Suprapubic skin (tissue), 4 donors: ENCODE measurements around the gene PRPF38B. TPM values are rescaled to one million over a fixed set of nuclear protein-coding genes. Genes with fewer than 3 reads are reported as not detected.
"Not testable (repeated sequence)": the region's sequence is repeated elsewhere in the genome, so short reads cannot be mapped to it uniquely, and the experiment has no call there.

Source experiments
- DNase-seq, 2 donors: peaks; one replicate each; pipeline ENCODE4 v3.0.0-alpha.2; 2019; ENCODE audit warnings: low spot score in 2 of 2
- H3K27ac ChIP-seq: fragments of 200-600 bp; sonication (generic); one replicate; pipeline ENCODE4 v1.5.1; 2019
- H3K27me3 ChIP-seq: fragments of 200-600 bp; sonication (generic); one replicate; pipeline ENCODE4 v1.5.1; 2019
- H3K36me3 ChIP-seq: fragments of 200-600 bp; sonication (generic); one replicate; pipeline ENCODE4 v1.5.1; 2019
- H3K4me1 ChIP-seq: fragments of 200-600 bp; sonication (generic); one replicate; pipeline ENCODE4 v1.5.1; 2019
- H3K4me3 ChIP-seq: fragments of 200-600 bp; sonication (generic); one replicate; pipeline ENCODE4 v1.5.1; 2019; ENCODE audit warnings: mild to moderate bottlenecking
- H3K9me3 ChIP-seq: fragments of 200-600 bp; sonication (generic); one replicate; pipeline ENCODE4 v1.5.1; 2019
- EP300 ChIP-seq: sonication (generic); formaldehyde crosslinking; IDR thresholded peaks from one replicate; pipeline ENCODE4 v1.6.1; 2017; ENCODE audit warnings: antibody characterized with exemption
- POLR2A ChIP-seq, 2 donors: fragments of 450-650 bp; IDR thresholded peaks; one replicate each; pipeline ENCODE4 v1.6.1; 2017; ENCODE audit warnings: antibody characterized with exemption in 2 of 2, mild to moderate bottlenecking in 2 of 2, moderate library complexity in 2 of 2
- POLR2AphosphoS5 ChIP-seq, 3 donors: sonication (generic); formaldehyde crosslinking; IDR thresholded peaks; one replicate each; pipeline ENCODE4 v1.6.1; 2017; ENCODE audit warnings: antibody characterized with exemption in 3 of 3
- WGBS: methylation state at CpG from one replicate; pipeline ENCODE4 v1.1.5; 2018; 5-methylcytosine and 5-hydroxymethylcytosine counted together
- total RNA-seq, 4 donors: library from RNA; depleted of rRNA; stranded (reverse); fragments of >200 nt; gene quantifications; one replicate each; pipeline ENCODE4 v1.1.0, GENCODE V29; 2016
- TF ChIP-seq, protein P1 (sequence below), 2 donors: fragments of 200-600 bp in 1 of 2; fragments of 450-650 bp in 1 of 2; sonication (generic) in 1 of 2; IDR thresholded peaks; one replicate each; pipeline ENCODE4 v1.5.1; 2016 to 2019; ENCODE audit warnings: antibody characterized with exemption in 2 of 2, mild to moderate bottlenecking in 1 of 2, moderate library complexity in 1 of 2

Gene PRPF38B
- total RNA-seq, 4 donors from 2014 or later, result 17.5 to 58.4 (median 25.4) TPM

DNA sequence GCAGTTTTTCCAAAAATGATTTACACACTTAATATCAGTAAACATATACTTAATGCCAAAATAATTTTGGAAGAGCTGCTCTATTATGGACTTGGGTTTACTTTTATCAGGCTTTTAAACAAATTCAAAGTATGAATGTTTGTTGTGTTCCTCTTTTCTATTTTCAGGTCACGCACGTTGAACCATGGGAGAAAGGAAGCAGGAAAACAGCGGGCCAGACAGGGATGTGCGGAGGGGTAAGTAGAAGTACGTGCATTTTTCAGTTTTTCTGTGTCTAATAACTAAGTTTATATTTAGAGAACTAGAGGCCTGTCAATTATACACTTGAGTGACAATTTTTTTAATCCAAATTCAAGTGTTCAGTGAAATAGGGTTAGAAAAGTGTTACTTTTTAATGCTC, 3.4 kb downstream of the PRPF38B start:
- Histone ChIP-seq H3K27me3 (no peaks in the 10 kb centered on the region), H3K4me3 (peak overlapping the region; percentile 84), H3K27ac (no peak overlapping the region), H3K36me3 (peaks cover 38% of the 10 kb centered on the region), H3K4me1 (peaks cover 36% of the 10 kb centered on the region), H3K9me3 (no peaks in the 10 kb centered on the region)
- DNase-seq, result no peak
- no peak for TF ChIP-seq POLR2AphosphoS5 (IDR thresholded peaks at IDR 0.05)
- TF ChIP-seq, protein P1, sequence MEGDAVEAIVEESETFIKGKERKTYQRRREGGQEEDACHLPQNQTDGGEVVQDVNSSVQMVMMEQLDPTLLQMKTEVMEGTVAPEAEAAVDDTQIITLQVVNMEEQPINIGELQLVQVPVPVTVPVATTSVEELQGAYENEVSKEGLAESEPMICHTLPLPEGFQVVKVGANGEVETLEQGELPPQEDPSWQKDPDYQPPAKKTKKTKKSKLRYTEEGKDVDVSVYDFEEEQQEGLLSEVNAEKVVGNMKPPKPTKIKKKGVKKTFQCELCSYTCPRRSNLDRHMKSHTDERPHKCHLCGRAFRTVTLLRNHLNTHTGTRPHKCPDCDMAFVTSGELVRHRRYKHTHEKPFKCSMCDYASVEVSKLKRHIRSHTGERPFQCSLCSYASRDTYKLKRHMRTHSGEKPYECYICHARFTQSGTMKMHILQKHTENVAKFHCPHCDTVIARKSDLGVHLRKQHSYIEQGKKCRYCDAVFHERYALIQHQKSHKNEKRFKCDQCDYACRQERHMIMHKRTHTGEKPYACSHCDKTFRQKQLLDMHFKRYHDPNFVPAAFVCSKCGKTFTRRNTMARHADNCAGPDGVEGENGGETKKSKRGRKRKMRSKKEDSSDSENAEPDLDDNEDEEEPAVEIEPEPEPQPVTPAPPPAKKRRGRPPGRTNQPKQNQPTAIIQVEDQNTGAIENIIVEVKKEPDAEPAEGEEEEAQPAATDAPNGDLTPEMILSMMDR (IDR thresholded peaks at IDR 0.05), result no peak
- no peak for TF ChIP-seq POLR2A (IDR thresholded peaks at IDR 0.05)
- TF ChIP-seq EP300, result no peak
- WGBS, result 62% methylated on average over 5 of the region's 5 CpGs

GRCh38 chr1:108699375-108700332, 7.5 kb downstream of the PRPF38B start:
- no peaks in the 10 kb centered on the region for H3K9me3 ChIP-seq
- H3K27ac ChIP-seq, result no peak overlapping the region
- H3K4me3 ChIP-seq, result no peak overlapping the region
- no peaks in the 10 kb centered on the region for H3K27me3 ChIP-seq
- TF ChIP-seq, protein P1 (IDR thresholded peaks at IDR 0.05), result no peak
- TF ChIP-seq POLR2A (IDR thresholded peaks at IDR 0.05) (no peak), POLR2AphosphoS5 (IDR thresholded peaks at IDR 0.05) (no peak), EP300 (no peak)
- 80% methylated on average over 22 of the region's 22 CpGs for WGBS
- peaks cover 53% of the 10 kb centered on the region for H3K36me3 ChIP-seq
- peaks cover 14% of the 10 kb centered on the region for H3K4me1 ChIP-seq
- DNase-seq, result no peak

- peaks cover 53% of the 10 kb centered on the region for H3K36me3 ChIP-seq
- whole genome bisulfite sequencing, result 81% methylated on average over 5 of the region's 5 CpGs
- no peak for DNase-seq
- TF ChIP-seq, protein P1 (IDR thresholded peaks at IDR 0.05), result no peak
- TF ChIP-seq POLR2AphosphoS5 (IDR thresholded peaks at IDR 0.05) (no peak), EP300 (no peak), POLR2A (IDR thresholded peaks at IDR 0.05) (no peak)
- H3K9me3 ChIP-seq, result no peaks in the 10 kb centered on the region
- H3K27ac ChIP-seq, result no peak overlapping the region
- H3K27me3 ChIP-seq, result no peaks in the 10 kb centered on the region
- H3K4me3 ChIP-seq, result no peak overlapping the region
- H3K4me1 ChIP-seq, result peaks cover 7% of the 10 kb centered on the region
Observed at GRCh38 chr1:108701176-108701849, 9.2 kb downstream of the PRPF38B start.

- H3K9me3 ChIP-seq, H3K27me3 ChIP-seq, H3K4me1 ChIP-seq, DNase-seq, H3K4me3 ChIP-seq, H3K27ac ChIP-seq: not testable (repeated sequence)
- 98% methylated on average over 6 of the region's 6 CpGs for WGBS
- peaks cover 46% of the 10 kb centered on the region for H3K36me3 ChIP-seq
Observed at GRCh38 chr1:108702109-108702508, 10.0 kb downstream of the PRPF38B start.

DNA sequence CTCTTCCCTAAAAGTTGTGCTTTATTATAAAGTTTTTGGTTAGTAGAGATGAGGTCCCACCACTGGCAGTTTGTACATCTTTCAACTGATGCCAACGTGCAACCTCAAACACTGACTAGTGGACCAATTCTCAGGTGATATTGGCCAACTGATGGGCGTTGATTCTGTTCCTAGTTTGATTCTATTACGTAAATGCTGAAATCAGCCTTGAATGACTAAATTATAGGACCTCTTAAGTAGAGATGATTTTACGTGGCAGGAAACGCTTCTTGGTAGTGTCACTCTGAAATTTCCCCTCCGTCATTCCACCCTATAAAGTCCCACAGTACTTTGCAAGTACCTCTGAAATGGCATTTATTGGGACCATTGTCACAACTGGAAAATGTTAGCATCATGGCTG, 11.8 kb downstream of the PRPF38B start:
- H3K27me3 ChIP-seq, result no peaks in the 10 kb centered on the region
- DNase-seq, result no peak

More for the DNA sequence above, 11.8 kb downstream of the PRPF38B start:
- no peak overlapping the region for H3K27ac ChIP-seq
- no peak for TF ChIP-seq POLR2A (IDR thresholded peaks at IDR 0.05)
- no peak for TF ChIP-seq EP300
- TF ChIP-seq, protein P1 (IDR thresholded peaks at IDR 0.05), result no peak
- peaks cover 7% of the 10 kb centered on the region for H3K4me1 ChIP-seq
- no peak overlapping the region for H3K4me3 ChIP-seq
- 80% methylated on average over 6 of the region's 6 CpGs for WGBS
- no peaks in the 10 kb centered on the region for H3K9me3 ChIP-seq
- peaks cover 28% of the 10 kb centered on the region for H3K36me3 ChIP-seq
